Activated CD4-positive, alpha-beta T cell treated with anti-CD3 and anti-CD28 coated beads for 1 hour (primary cell): ENCODE results near the gene DNAJC22.
A peak's percentile ranks its signal among the peaks of the same experiment; 100 is the strongest.
"Not testable (repeated sequence)": the region's sequence is repeated elsewhere in the genome, so short reads cannot be mapped to it uniquely, and the experiment has no call there.

ENCODE experiments used
- DNase-seq: peaks from one replicate; pipeline ENCODE4 v3.0.0-alpha.2; 2020

Gene DNAJC22

DNA sequence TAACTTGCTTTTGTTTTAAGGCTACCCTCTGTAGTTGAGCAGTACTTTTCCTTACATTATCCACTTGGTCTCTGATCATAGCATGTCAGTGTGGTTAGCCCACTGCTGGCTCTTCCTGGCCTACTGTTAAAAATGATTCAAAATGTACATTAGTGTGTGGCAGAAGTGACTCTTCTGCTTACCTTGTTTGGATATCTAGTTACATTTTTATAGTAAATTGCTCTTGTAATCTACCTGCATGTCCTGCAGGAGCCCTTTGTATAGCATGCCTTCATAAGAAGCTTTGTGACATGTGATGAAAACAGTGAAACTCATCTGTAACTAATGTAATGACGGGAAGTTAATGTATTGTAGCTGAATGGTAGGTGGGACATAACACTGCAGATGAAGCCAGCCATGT, 28.7 kb downstream of the DNAJC22 start:
- DNase-seq = no peak

DNA sequence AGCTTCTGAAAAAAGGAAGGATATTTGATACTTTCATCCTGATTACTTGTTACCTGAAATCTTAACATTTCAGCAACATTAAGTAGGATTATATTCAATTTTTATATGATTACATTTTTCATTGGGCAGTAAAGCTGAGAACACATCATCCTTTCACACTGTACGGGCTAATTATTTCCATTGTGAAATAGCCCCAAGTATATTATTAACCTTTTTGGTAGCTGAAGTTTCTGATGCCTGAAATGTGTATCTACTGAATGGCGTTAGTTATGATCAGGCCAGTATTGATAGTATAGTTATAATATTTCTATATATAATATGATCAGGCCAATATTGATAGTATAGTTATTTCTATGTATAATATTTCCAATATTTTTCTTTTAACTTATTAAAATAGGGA, 30.7 kb downstream of the DNAJC22 start:
- no peak for DNase-seq

DNA sequence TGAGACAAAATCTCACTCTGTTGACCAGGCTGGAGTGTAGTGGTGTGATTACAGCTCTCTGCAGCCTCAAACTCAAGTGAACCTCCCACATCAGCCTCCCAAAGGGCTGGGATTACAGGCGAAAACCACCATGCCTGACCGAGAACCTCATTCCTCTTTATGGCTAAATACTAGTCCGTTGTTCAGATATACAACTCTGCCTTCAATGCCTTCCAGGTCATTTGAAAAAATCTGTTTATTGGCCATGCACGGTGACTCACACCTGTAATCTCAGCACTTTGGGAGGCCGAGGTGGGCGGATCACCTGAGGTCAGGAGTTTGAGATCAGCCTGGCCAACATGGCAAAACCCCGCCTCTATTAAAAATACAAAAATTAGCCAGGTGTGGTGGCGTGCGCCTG, 33.5 kb downstream of the DNAJC22 start:
- not testable (repeated sequence) for DNase-seq

DNA sequence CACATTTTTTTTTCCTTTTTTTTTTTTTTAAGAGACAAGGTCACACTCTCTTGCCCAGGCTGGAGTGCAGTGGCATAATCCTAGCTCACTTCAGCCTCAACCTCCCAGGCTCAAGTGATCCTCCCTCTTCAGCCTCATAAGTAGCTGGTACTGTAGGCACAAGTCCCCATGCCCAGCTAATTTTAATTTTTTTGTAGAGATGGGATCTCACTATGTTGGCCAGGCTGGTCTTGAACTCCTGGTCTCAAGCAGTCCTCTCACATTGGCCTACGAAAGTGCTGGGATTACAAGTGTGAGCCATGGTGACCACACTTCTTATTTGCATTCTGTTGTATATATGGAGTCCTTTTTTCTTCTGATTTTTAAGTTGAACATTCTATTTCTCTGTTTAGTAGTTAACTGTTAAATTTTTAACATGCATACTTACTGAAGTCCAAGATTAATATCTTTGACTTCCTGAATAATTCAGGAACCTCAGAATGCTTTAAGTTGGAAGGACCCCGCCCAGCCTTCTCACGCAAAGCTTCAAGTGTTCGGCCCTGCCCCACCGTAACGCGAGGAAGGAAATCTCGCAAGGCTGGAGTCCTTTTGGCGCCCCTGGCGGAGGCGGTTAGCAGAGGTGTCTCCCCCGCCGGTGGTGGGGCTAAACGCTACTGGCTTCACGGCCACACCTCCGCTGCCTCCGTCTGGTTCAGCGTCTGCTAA, 42.1 kb downstream of the DNAJC22 start:
- peak; percentile 50 for DNase-seq

DNA sequence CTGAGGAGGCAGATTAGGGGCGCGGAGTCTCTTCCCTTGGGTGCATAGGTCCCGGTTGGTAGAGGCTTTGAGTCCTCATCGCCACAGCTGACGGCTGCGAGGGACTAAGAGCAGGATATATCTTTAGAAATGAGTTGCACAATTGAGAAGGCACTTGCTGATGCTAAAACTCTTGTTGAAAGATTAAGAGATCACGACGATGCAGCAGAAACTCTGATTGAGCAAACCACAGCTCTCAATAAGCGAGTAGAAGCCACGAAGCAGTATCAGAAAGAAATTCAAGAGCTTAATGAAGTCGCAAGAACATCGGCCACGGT, 42.7 kb downstream of the DNAJC22 start:
- DNase-seq = no peak

DNA sequence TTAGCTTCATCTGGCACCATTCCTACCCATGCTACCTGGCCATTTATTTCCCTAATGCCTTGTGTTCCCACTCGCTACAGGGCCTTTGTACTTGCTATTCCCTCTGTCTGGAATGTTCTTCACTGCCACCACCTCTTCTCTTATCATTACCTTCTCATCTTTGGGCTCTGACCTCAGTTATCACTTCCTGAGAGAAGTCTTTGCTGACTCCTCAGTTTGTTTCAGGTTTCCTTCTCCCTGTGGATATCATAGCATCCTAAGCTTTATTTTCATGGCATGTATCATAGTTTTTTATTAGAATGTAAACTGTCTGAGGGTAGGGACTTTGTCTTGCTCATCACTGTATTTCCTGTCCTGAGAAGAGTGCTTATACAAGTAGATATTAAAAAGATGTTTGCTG, 50.3 kb downstream of the DNAJC22 start:
- DNase-seq = no peak

DNA sequence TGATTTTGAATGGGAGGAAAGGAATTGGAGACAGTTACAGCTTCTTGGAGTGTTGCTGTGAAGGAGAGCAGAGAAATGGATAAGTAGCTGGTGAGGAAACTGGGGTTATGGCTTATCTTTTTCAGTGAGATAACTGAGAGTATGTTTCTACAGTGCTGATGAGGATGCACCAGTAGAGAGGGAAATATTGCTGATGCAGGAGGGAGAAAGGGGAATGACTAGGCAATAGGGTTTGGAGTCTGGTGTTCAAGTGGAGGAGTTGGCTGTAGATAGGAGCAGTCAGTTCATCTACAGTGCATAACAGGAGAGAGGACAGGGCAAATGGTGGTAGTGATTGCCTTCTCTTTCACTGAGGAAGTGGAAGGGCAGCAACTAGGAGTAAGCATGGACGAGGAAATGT, 53.6 kb downstream of the DNAJC22 start:
- DNase-seq = no peak
